GM23338 (cell line): Measurements from ENCODE around the gene CHAT. TPM values are rescaled to one million over a fixed set of nuclear protein-coding genes. Genes with fewer than 3 reads are reported as not detected.

Experiments used
- ATAC-seq: fragments of 200-7000 bp; cut with Tn5 transposase; 3 replicates; pipeline ENCODE4 v1.9.1; 2020
- DNase-seq: peaks from one replicate; pipeline ENCODE4 v3.0.0-alpha.2; 2015; ENCODE audit warnings: low spot score
- H2AFZ ChIP-seq: fragments of 200-600 bp; sonication (generic); 2 replicates; pipeline ENCODE4 v1.8.0; 2016; ENCODE audit warnings: antibody characterized with exemption, mild to moderate bottlenecking, moderate library complexity
- H3F3A ChIP-seq: fragments of 200-600 bp; sonication (generic); replicated peaks from 2 replicates; pipeline ENCODE4 v1.8.0; 2017; ENCODE audit warnings: antibody characterized with exemption, mixed run types, low read depth
- H3K27ac ChIP-seq: fragments of 200-600 bp; sonication (generic); 2 replicates; pipeline ENCODE4 v1.6.1; 2016; ENCODE audit warnings: low read depth
- H3K27me3 ChIP-seq: fragments of 200-600 bp; sonication (generic); 2 replicates; pipeline ENCODE4 v1.8.0; 2016; ENCODE audit warnings: mild to moderate bottlenecking, mixed run types, moderate library complexity; ENCODE audit not compliant: insufficient read depth
- H3K36me3 ChIP-seq: fragments of 200-600 bp; sonication (generic); 2 replicates; pipeline ENCODE4 v1.8.0; 2016; ENCODE audit warnings: mild to moderate bottlenecking; ENCODE audit not compliant: insufficient read depth
- H3K4me1 ChIP-seq: fragments of 200-600 bp; sonication (generic); 2 replicates; pipeline ENCODE4 v1.8.0; 2016; ENCODE audit warnings: mild to moderate bottlenecking, moderate library complexity; ENCODE audit not compliant: insufficient read depth
- H3K4me2 ChIP-seq: fragments of 200-600 bp; sonication (generic); 2 replicates; pipeline ENCODE4 v1.7.1; 2017; ENCODE audit warnings: mixed run types
- H3K4me3 ChIP-seq: fragments of 200-600 bp; sonication (generic); 2 replicates; pipeline ENCODE4 v1.6.1; 2016; ENCODE audit warnings: mixed run types
- H3K79me2 ChIP-seq: fragments of 200-600 bp; sonication (generic); replicated peaks from 2 replicates; pipeline ENCODE4 v1.8.0; 2017; ENCODE audit warnings: mild to moderate bottlenecking; ENCODE audit not compliant: insufficient read depth
- H3K9me2 ChIP-seq: fragments of 200-600 bp; sonication (generic); 2 replicates; pipeline ENCODE4 v1.8.0; 2017; ENCODE audit not compliant: insufficient read depth
- H4K20me1 ChIP-seq: fragments of 200-600 bp; sonication (generic); replicated peaks from 2 replicates; pipeline ENCODE4 v1.8.0; 2017; ENCODE audit warnings: mild to moderate bottlenecking; ENCODE audit not compliant: insufficient read depth
- H3K27ac Mint-ChIP-seq: 2 replicates; pipeline ENCODE4 v1.8.0; 2020; ENCODE audit warnings: inconsistent platforms, mild to moderate bottlenecking, moderate library complexity, mixed read lengths
- H3K27me3 Mint-ChIP-seq: 3 replicates; pipeline ENCODE4 v1.8.0; 2022; ENCODE audit warnings: low read depth, mild to moderate bottlenecking, moderate library complexity, mixed read lengths, inconsistent platforms; ENCODE audit not compliant: insufficient read depth, poor library complexity
- H3K36me3 Mint-ChIP-seq: 3 replicates; pipeline ENCODE4 v1.8.0; 2021; ENCODE audit warnings: low read depth, mild to moderate bottlenecking, inconsistent platforms, moderate library complexity, mixed read lengths
- H3K4me1 Mint-ChIP-seq: 3 replicates; pipeline ENCODE4 v1.8.0; 2020; ENCODE audit warnings: mild to moderate bottlenecking, inconsistent platforms, mixed read lengths
- H3K4me3 Mint-ChIP-seq: 3 replicates; pipeline ENCODE4 v1.8.0; 2021; ENCODE audit warnings: moderate library complexity, mild to moderate bottlenecking, inconsistent platforms, mixed read lengths
- H3K9me3 Mint-ChIP-seq: 3 replicates; pipeline ENCODE4 v1.8.0; 2020; ENCODE audit warnings: moderate library complexity, mild to moderate bottlenecking, inconsistent platforms, mixed read lengths
- JUNB ChIP-seq: IDR thresholded peaks from one replicate; pipeline ENCODE4 v1.6.1; 2016; ENCODE audit warnings: antibody characterized with exemption; ENCODE audit not compliant: unreplicated experiment
- NANOG ChIP-seq: IDR thresholded peaks from 2 replicates; pipeline ENCODE4 v1.6.1; 2016; ENCODE audit warnings: antibody characterized with exemption, borderline replicate concordance
- POLR2AphosphoS5 ChIP-seq: IDR thresholded peaks from 2 replicates; pipeline ENCODE4 v1.6.1; 2016; ENCODE audit warnings: antibody characterized with exemption, low read depth
- STAT1 ChIP-seq: IDR thresholded peaks from one replicate; pipeline ENCODE4 v1.6.1; 2016; ENCODE audit warnings: antibody characterized with exemption; ENCODE audit not compliant: unreplicated experiment
- ZNF114 ChIP-seq: fragments of 250-450 bp; sonication (Bioruptor Pico); IDR thresholded peaks from 2 replicates; pipeline ENCODE4 v1.5.0; 2020; ENCODE audit warnings: mild to moderate bottlenecking, moderate library complexity
- ZNF331 ChIP-seq: fragments of 250-450 bp; sonication (Bioruptor Pico); IDR thresholded peaks from 2 replicates; pipeline ENCODE4 v1.5.0; 2020; ENCODE audit warnings: low read depth, mild to moderate bottlenecking, moderate library complexity
- polyA plus RNA-seq: library from polyadenylated mRNA; unstranded; fragments of >200 nt; fragmentation: Nextera tagmentation; extraction: Ambion mirVana; gene quantifications from 2 replicates; pipeline ENCODE4 v1.2.1, GENCODE V29; 2016
- total RNA-seq: library from RNA; depleted of rRNA; stranded (reverse); fragments of >200 nt; shearing (Covaris generic); gene quantifications from 2 replicates; pipeline ENCODE4 v1.2.3, GENCODE V29; 2014
- TF ChIP-seq, protein P1 (sequence below), 2 experiments: fragments of 200-600 bp in 1 of 2; sonication (generic) in 1 of 2; conservative IDR thresholded peaks; 2 replicates each; pipeline versions ENCODE4 v1.5.1 to v1.6.1; 2016 to 2017; ENCODE audit warnings: antibody characterized with exemption in 2 of 2, low read depth in 2 of 2, mild to moderate bottlenecking in 2 of 2, moderate library complexity in 1 of 2
- TF ChIP-seq, protein P2 (sequence below): IDR thresholded peaks from 2 replicates; pipeline ENCODE4 v1.6.1; 2016; ENCODE audit warnings: antibody characterized with exemption
- TF ChIP-seq, protein P3 (sequence below): IDR thresholded peaks from one replicate; pipeline ENCODE4 v1.6.1; 2018; ENCODE audit warnings: antibody characterized with exemption; ENCODE audit not compliant: unreplicated experiment

Gene CHAT
- total and polyA plus RNA-seq, 2 experiments from 2014 or later: not detected

DNA sequence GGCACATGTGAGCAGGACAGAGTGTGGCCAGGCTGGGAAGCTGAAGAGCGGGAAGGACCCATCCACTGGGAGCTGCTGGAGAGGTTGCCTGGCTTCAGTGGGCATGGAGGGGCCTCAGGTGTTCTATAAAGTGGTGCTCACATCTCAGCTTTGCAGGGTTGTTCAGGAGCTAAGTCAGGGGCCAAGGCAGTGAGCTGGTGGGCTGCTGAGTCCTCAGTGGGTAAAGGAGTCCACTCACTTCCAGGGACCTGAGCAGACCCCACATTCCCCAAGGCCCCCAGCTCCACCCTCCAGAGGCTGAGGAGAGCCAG is 36.8 kb downstream of the CHAT start:
- H3K27ac ChIP-seq: no peak overlapping the region
- TF ChIP-seq, protein P1, sequence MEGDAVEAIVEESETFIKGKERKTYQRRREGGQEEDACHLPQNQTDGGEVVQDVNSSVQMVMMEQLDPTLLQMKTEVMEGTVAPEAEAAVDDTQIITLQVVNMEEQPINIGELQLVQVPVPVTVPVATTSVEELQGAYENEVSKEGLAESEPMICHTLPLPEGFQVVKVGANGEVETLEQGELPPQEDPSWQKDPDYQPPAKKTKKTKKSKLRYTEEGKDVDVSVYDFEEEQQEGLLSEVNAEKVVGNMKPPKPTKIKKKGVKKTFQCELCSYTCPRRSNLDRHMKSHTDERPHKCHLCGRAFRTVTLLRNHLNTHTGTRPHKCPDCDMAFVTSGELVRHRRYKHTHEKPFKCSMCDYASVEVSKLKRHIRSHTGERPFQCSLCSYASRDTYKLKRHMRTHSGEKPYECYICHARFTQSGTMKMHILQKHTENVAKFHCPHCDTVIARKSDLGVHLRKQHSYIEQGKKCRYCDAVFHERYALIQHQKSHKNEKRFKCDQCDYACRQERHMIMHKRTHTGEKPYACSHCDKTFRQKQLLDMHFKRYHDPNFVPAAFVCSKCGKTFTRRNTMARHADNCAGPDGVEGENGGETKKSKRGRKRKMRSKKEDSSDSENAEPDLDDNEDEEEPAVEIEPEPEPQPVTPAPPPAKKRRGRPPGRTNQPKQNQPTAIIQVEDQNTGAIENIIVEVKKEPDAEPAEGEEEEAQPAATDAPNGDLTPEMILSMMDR (conservative IDR thresholded peaks at IDR 0.05; ENCODE audit: low read depth in 2 of 2): no peak
- no peaks in the 10 kb centered on the region for H3F3A ChIP-seq
- no peaks in the 10 kb centered on the region for H4K20me1 ChIP-seq
- ATAC-seq (no peak), DNase-seq (no peak)
- H3K4me1 ChIP-seq: peaks cover 5% of the 10 kb centered on the region; the same call in 1 of the 2 replicates
- H3K36me3 ChIP-seq: no peaks in the 10 kb centered on the region
- no peak overlapping the region for H3K4me3 ChIP-seq
- H2AFZ ChIP-seq: no peak overlapping the region
- H3K9me2 ChIP-seq: no peaks in the 10 kb centered on the region
- no peak overlapping the region for H3K4me2 ChIP-seq
- no peaks in the 10 kb centered on the region for H3K27me3 ChIP-seq
- Mint-ChIP-seq H3K36me3 (no peaks in the 10 kb centered on the region), H3K27me3 (peaks cover 12% of the 10 kb centered on the region), H3K4me1 (peaks cover 16% of the 10 kb centered on the region), H3K4me3 (no peak overlapping the region), H3K9me3 (no peaks in the 10 kb centered on the region), H3K27ac (no peak overlapping the region)
- no peaks in the 10 kb centered on the region for H3K79me2 ChIP-seq

DNA sequence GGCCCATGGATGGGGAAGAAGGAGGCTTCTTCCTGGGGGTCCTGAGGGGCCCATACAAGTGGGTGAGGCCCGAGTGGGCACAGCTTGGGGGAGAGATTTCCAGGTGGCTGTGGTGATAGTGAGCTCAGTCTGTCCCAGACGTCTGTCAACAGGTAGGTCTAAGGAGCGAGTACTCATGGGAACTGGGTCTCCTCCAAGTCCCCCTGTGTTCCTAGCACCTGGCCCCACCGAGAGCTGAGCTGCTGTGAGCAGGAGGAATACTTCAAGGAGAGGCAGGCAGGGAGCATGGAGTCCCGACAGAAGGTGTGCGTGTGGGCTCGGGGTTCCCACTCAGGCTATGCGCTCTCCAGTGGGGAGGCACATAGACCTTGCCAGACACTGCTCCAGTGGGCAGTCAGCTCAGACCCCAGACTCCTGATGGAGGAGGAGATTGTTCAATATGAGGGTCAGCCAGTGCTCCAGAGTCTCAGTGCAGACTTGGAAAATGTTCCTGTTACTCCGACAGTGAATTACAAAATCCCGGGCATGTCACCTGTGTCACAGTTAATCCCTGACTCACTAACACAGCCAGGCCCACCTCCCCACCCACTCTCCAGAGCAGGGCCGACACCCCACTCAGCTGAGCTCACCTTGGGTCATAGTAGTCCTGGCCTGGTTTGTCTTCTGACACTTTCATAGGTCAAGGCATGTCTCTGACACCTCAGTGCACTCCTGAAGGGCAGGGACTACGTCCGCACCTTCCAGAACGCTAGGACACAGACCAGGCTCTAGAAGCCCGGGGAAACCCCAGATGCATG is 37.4 kb downstream of the CHAT start:
- H3K27me3 Mint-ChIP-seq: peaks cover 10% of the 10 kb centered on the region

More for the DNA sequence above, 37.4 kb downstream of the CHAT start:
- Histone ChIP-seq H3K4me1 (peaks cover 5% of the 10 kb centered on the region; the same call in 1 of the 2 replicates), H3K9me2 (no peaks in the 10 kb centered on the region), H3F3A (no peaks in the 10 kb centered on the region), H3K36me3 (no peaks in the 10 kb centered on the region), H3K27ac (no peak overlapping the region), H3K27me3 (no peaks in the 10 kb centered on the region), H4K20me1 (no peaks in the 10 kb centered on the region), H3K79me2 (no peaks in the 10 kb centered on the region), H2AFZ (no peak overlapping the region), H3K4me2 (no peak overlapping the region), H3K4me3 (no peak overlapping the region)
- DNase-seq: no peak
- TF ChIP-seq JUNB (no peak), ZNF114 (no peak), POLR2AphosphoS5 (no peak), ZNF331 (CRISPR knock-in tag) (no peak), STAT1 (no peak), NANOG (no peak)
- TF ChIP-seq, protein P2, sequence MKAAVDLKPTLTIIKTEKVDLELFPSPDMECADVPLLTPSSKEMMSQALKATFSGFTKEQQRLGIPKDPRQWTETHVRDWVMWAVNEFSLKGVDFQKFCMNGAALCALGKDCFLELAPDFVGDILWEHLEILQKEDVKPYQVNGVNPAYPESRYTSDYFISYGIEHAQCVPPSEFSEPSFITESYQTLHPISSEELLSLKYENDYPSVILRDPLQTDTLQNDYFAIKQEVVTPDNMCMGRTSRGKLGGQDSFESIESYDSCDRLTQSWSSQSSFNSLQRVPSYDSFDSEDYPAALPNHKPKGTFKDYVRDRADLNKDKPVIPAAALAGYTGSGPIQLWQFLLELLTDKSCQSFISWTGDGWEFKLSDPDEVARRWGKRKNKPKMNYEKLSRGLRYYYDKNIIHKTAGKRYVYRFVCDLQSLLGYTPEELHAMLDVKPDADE: no peak
- TF ChIP-seq, protein P3, sequence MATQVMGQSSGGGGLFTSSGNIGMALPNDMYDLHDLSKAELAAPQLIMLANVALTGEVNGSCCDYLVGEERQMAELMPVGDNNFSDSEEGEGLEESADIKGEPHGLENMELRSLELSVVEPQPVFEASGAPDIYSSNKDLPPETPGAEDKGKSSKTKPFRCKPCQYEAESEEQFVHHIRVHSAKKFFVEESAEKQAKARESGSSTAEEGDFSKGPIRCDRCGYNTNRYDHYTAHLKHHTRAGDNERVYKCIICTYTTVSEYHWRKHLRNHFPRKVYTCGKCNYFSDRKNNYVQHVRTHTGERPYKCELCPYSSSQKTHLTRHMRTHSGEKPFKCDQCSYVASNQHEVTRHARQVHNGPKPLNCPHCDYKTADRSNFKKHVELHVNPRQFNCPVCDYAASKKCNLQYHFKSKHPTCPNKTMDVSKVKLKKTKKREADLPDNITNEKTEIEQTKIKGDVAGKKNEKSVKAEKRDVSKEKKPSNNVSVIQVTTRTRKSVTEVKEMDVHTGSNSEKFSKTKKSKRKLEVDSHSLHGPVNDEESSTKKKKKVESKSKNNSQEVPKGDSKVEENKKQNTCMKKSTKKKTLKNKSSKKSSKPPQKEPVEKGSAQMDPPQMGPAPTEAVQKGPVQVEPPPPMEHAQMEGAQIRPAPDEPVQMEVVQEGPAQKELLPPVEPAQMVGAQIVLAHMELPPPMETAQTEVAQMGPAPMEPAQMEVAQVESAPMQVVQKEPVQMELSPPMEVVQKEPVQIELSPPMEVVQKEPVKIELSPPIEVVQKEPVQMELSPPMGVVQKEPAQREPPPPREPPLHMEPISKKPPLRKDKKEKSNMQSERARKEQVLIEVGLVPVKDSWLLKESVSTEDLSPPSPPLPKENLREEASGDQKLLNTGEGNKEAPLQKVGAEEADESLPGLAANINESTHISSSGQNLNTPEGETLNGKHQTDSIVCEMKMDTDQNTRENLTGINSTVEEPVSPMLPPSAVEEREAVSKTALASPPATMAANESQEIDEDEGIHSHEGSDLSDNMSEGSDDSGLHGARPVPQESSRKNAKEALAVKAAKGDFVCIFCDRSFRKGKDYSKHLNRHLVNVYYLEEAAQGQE: no peak
- H3K27ac Mint-ChIP-seq: no peak overlapping the region
- ATAC-seq: no peak
- peaks cover 16% of the 10 kb centered on the region for H3K4me1 Mint-ChIP-seq
- H3K36me3 Mint-ChIP-seq: no peaks in the 10 kb centered on the region
- H3K9me3 Mint-ChIP-seq: no peaks in the 10 kb centered on the region
- no peak overlapping the region for H3K4me3 Mint-ChIP-seq
